Dendritic cell treated with granulocyte-macrophage colony-stimulating factor and Interleukin-4, amounts not matched to agents 40 ng/mL and 50 ng/mL, for 4 days (primary cell): ENCODE results near the gene ATAD2B.

ENCODE experiments used
- H3K27ac Mint-ChIP-seq: one replicate; pipeline ENCODE4 v1.8.0; 2022; ENCODE audit warnings: mild to moderate bottlenecking, mixed read lengths
- H3K27me3 Mint-ChIP-seq: one replicate; pipeline ENCODE4 v1.8.0; 2022; ENCODE audit warnings: mild to moderate bottlenecking, mixed read lengths
- H3K36me3 Mint-ChIP-seq: one replicate; pipeline ENCODE4 v1.8.0; 2022; ENCODE audit warnings: low read depth, mixed read lengths
- H3K4me1 Mint-ChIP-seq: one replicate; pipeline ENCODE4 v1.8.0; 2022; ENCODE audit warnings: low read depth, mixed read lengths
- H3K4me3 Mint-ChIP-seq: one replicate; pipeline ENCODE4 v1.8.0; 2022; ENCODE audit warnings: mild to moderate bottlenecking, moderate library complexity, mixed read lengths
- H3K9me3 Mint-ChIP-seq: one replicate; pipeline ENCODE4 v1.8.0; 2022; ENCODE audit warnings: mixed read lengths
- intact Hi-C: fragments of 100-400 bp; cut with micrococcal nuclease; formaldehyde crosslinking; loops from one replicate; pipeline ENCODE4 v1.15.0; 2022

ATAD2B gene

GRCh38 chr2:23813438-23813837 is 113.5 kb downstream of the ATAD2B start:
- no peak overlapping the region for H3K27ac Mint-ChIP-seq
- intact Hi-C loops, result no loop called here
- peaks cover 68% of the 10 kb centered on the region for H3K36me3 Mint-ChIP-seq
- H3K9me3 Mint-ChIP-seq, result no peaks in the 10 kb centered on the region
- no peaks in the 10 kb centered on the region for H3K27me3 Mint-ChIP-seq
- no peak overlapping the region for H3K4me3 Mint-ChIP-seq
- no peaks in the 10 kb centered on the region for H3K4me1 Mint-ChIP-seq

- no peaks in the 10 kb centered on the region for H3K4me1 Mint-ChIP-seq
- no peak overlapping the region for H3K27ac Mint-ChIP-seq
- no peak overlapping the region for H3K4me3 Mint-ChIP-seq
- H3K9me3 Mint-ChIP-seq, result no peaks in the 10 kb centered on the region
- no peaks in the 10 kb centered on the region for H3K27me3 Mint-ChIP-seq
- peaks cover 63% of the 10 kb centered on the region for H3K36me3 Mint-ChIP-seq
- intact Hi-C loops, result no loop called here
These were observed 117.8 kb downstream of the ATAD2B start for GRCh38 chr2:23809150-23809549.

GRCh38 chr2:23806665-23807249 is 120.2 kb downstream of the ATAD2B start:
- H3K36me3 Mint-ChIP-seq, result peaks cover 53% of the 10 kb centered on the region
- H3K4me1 Mint-ChIP-seq, result no peaks in the 10 kb centered on the region
- no peaks in the 10 kb centered on the region for H3K27me3 Mint-ChIP-seq
- H3K27ac Mint-ChIP-seq, result no peak overlapping the region
- intact Hi-C loops, result no loop called here
- H3K9me3 Mint-ChIP-seq, result no peaks in the 10 kb centered on the region
- no peak overlapping the region for H3K4me3 Mint-ChIP-seq

GRCh38 chr2:23806201-23806600 is 120.7 kb downstream of the ATAD2B start:
- Mint-ChIP-seq H3K9me3 (no peaks in the 10 kb centered on the region), H3K4me1 (no peaks in the 10 kb centered on the region), H3K36me3 (peaks cover 48% of the 10 kb centered on the region), H3K4me3 (no peak overlapping the region), H3K27ac (no peak overlapping the region), H3K27me3 (no peaks in the 10 kb centered on the region)
- intact Hi-C loops, result no loop called here

- Mint-ChIP-seq H3K27ac (no peak overlapping the region), H3K9me3 (no peaks in the 10 kb centered on the region)
These were observed 122.9 kb downstream of the ATAD2B start for GRCh38 chr2:23803965-23804542.

GRCh38 chr2:23803264-23803964 is 123.5 kb downstream of the ATAD2B start:
- no peaks in the 10 kb centered on the region for H3K9me3 Mint-ChIP-seq
- no peaks in the 10 kb centered on the region for H3K27me3 Mint-ChIP-seq
- H3K4me3 Mint-ChIP-seq, result no peak overlapping the region
- no peaks in the 10 kb centered on the region for H3K4me1 Mint-ChIP-seq
- no peak overlapping the region for H3K27ac Mint-ChIP-seq
- intact Hi-C loops, result no loop called here
- H3K36me3 Mint-ChIP-seq, result peaks cover 37% of the 10 kb centered on the region

More at GRCh38 chr2:23803965-23804542, 122.9 kb downstream of the ATAD2B start:
- Mint-ChIP-seq H3K36me3 (peaks cover 40% of the 10 kb centered on the region), H3K4me1 (no peaks in the 10 kb centered on the region), H3K4me3 (no peak overlapping the region), H3K27me3 (no peaks in the 10 kb centered on the region)
- intact Hi-C loops, result no loop called here

GRCh38 chr2:23801396-23801795 is 125.5 kb downstream of the ATAD2B start:
- Mint-ChIP-seq H3K4me3 (no peak overlapping the region), H3K9me3 (no peaks in the 10 kb centered on the region), H3K4me1 (no peaks in the 10 kb centered on the region), H3K36me3 (peaks cover 34% of the 10 kb centered on the region), H3K27ac (no peak overlapping the region), H3K27me3 (no peaks in the 10 kb centered on the region)
- intact Hi-C loops, result no loop called here

GRCh38 chr2:23794234-23794633 is 132.7 kb downstream of the ATAD2B start:
- no peak overlapping the region for H3K27ac Mint-ChIP-seq
- intact Hi-C loops, result no loop called here
- H3K4me1 Mint-ChIP-seq, result peaks cover 15% of the 10 kb centered on the region

GRCh38 chr2:23793476-23793875 is 133.4 kb downstream of the ATAD2B start:
- no peaks in the 10 kb centered on the region for H3K27me3 Mint-ChIP-seq
- no peaks in the 10 kb centered on the region for H3K9me3 Mint-ChIP-seq
- peaks cover 33% of the 10 kb centered on the region for H3K36me3 Mint-ChIP-seq
- H3K27ac Mint-ChIP-seq, result no peak overlapping the region
- peaks cover 21% of the 10 kb centered on the region for H3K4me1 Mint-ChIP-seq
- intact Hi-C loops, result no loop called here
- H3K4me3 Mint-ChIP-seq, result no peak overlapping the region

More at GRCh38 chr2:23794234-23794633, 132.7 kb downstream of the ATAD2B start:
- no peak overlapping the region for H3K4me3 Mint-ChIP-seq
- H3K36me3 Mint-ChIP-seq, result peaks cover 28% of the 10 kb centered on the region
- H3K27me3 Mint-ChIP-seq, result no peaks in the 10 kb centered on the region
- H3K9me3 Mint-ChIP-seq, result no peaks in the 10 kb centered on the region

GRCh38 chr2:23791030-23791429 is 135.9 kb downstream of the ATAD2B start:
- H3K27me3 Mint-ChIP-seq, result no peaks in the 10 kb centered on the region
- no peak overlapping the region for H3K4me3 Mint-ChIP-seq
- no peak overlapping the region for H3K27ac Mint-ChIP-seq
- H3K4me1 Mint-ChIP-seq, result peaks cover 21% of the 10 kb centered on the region
- intact Hi-C loops, result no loop called here
- peaks cover 46% of the 10 kb centered on the region for H3K36me3 Mint-ChIP-seq
- H3K9me3 Mint-ChIP-seq, result no peaks in the 10 kb centered on the region

GRCh38 chr2:23789012-23789411 is 137.9 kb downstream of the ATAD2B start:
- Mint-ChIP-seq H3K36me3 (peaks cover 56% of the 10 kb centered on the region), H3K9me3 (no peaks in the 10 kb centered on the region), H3K27ac (no peak overlapping the region), H3K4me3 (no peak overlapping the region), H3K4me1 (peaks cover 21% of the 10 kb centered on the region), H3K27me3 (no peaks in the 10 kb centered on the region)
- intact Hi-C loops, result no loop called here

GRCh38 chr2:23788100-23788499 is 138.8 kb downstream of the ATAD2B start:
- Mint-ChIP-seq H3K27ac (no peak overlapping the region), H3K4me3 (no peak overlapping the region), H3K27me3 (no peaks in the 10 kb centered on the region), H3K9me3 (no peaks in the 10 kb centered on the region), H3K36me3 (peaks cover 56% of the 10 kb centered on the region), H3K4me1 (peaks cover 13% of the 10 kb centered on the region)
- intact Hi-C loops, result no loop called here

GRCh38 chr2:23784971-23785370 is 142.0 kb downstream of the ATAD2B start:
- H3K36me3 Mint-ChIP-seq, result peaks cover 76% of the 10 kb centered on the region
- H3K4me3 Mint-ChIP-seq, result no peak overlapping the region
- intact Hi-C loops, result no loop called here
- H3K27ac Mint-ChIP-seq, result no peak overlapping the region
- peaks cover 8% of the 10 kb centered on the region for H3K4me1 Mint-ChIP-seq
- no peaks in the 10 kb centered on the region for H3K9me3 Mint-ChIP-seq
- no peaks in the 10 kb centered on the region for H3K27me3 Mint-ChIP-seq

- Mint-ChIP-seq H3K9me3 (no peaks in the 10 kb centered on the region), H3K36me3 (peaks cover 63% of the 10 kb centered on the region), H3K4me3 (no peak overlapping the region), H3K27me3 (no peaks in the 10 kb centered on the region), H3K4me1 (no peaks in the 10 kb centered on the region), H3K27ac (no peak overlapping the region)
- intact Hi-C loops, result no loop called here
These were observed 144.3 kb downstream of the ATAD2B start for GRCh38 chr2:23782646-23783045.
